Naive thymus-derived CD8-positive, alpha-beta T cell (primary cell): ENCODE data around the gene PSMD2. TPM values are rescaled to one million over a fixed set of nuclear protein-coding genes. Genes with fewer than 3 reads are reported as not detected.

Experiments used
- ATAC-seq, 2 donors: fragments of 150-1000 bp; cut with Tn5 transposase in 1 of 2; sonication (Bioruptor Pico), chemical (Tn5 transposase) in 1 of 2; 1 replicate in 1 of 2; 2 replicates in 1 of 2; pipeline ENCODE4 v1.10.0; 2021; ENCODE audit warnings: mild to moderate bottlenecking in 2 of 2, moderate library complexity in 2 of 2
- POLR2A ChIA-PET: fragments of 350-600 bp; sonication (Branson Sonifier 250); formaldehyde crosslinking; loops from one replicate; lab custom pipeline; 2021; ENCODE audit warnings: antibody characterized with exemption; lab: Charles Lee
- DNase-seq, 10 donors: peaks; one replicate each; pipeline versions ENCODE4 v3.0.0 to v3.0.0-alpha.2; 2020 to 2022
- H3K27ac Mint-ChIP-seq, 10 donors: one replicate each; pipeline ENCODE4 v1.8.0; 2020 to 2022; ENCODE audit warnings: mild to moderate bottlenecking in 10 of 10, mixed read lengths in 10 of 10, moderate library complexity in 4 of 10, inconsistent platforms in 1 of 10
- H3K27me3 Mint-ChIP-seq, 5 donors: one replicate each; pipeline ENCODE4 v1.8.0; 2021 to 2022; ENCODE audit warnings: mixed read lengths in 5 of 5
- H3K36me3 Mint-ChIP-seq, 3 donors: one replicate each; pipeline ENCODE4 v1.8.0; 2020 to 2022; ENCODE audit warnings: mixed read lengths in 3 of 3, mild to moderate bottlenecking in 2 of 3, inconsistent platforms in 1 of 3
- H3K4me1 Mint-ChIP-seq, 4 donors: one replicate each; pipeline ENCODE4 v1.8.0; 2021 to 2022; ENCODE audit warnings: mixed read lengths in 4 of 4
- H3K4me3 Mint-ChIP-seq, 10 donors: one replicate each; pipeline ENCODE4 v1.8.0; 2020 to 2022; ENCODE audit warnings: mild to moderate bottlenecking in 10 of 10, mixed read lengths in 10 of 10, moderate library complexity in 6 of 10, inconsistent platforms in 1 of 10
- H3K9me3 Mint-ChIP-seq, 9 donors: one replicate each; pipeline ENCODE4 v1.8.0; 2020 to 2022; ENCODE audit warnings: mixed read lengths in 9 of 9, mild to moderate bottlenecking in 3 of 9, inconsistent platforms in 1 of 9, moderate library complexity in 1 of 9
- polyA plus RNA-seq, 3 donors: library from polyadenylated mRNA; unstranded; fragments of 300-500 nt; fragmentation: Illumina TruSeq; gene quantifications; one replicate each; pipeline ENCODE4 v1.2.3, GENCODE V29; 2021
- total RNA-seq, 8 experiments: library from RNA in 2 of 8; stranded (reverse) in 2 of 8; gene quantifications; one replicate each; pipeline ENCODE4 v1.2.3 and lab custom pipeline; 2021 to 2026

Gene PSMD2
- total and polyA plus RNA-seq, 5 experiments from 2014 or later = 135 to 183 (median 167) TPM

- peak; percentile 12 to 67 (median 46) for DNase-seq
- ATAC-seq = peak; percentile 53 to 80
- Mint-ChIP-seq H3K9me3 (no peaks in the 10 kb centered on the region), H3K4me3 (no peak overlapping the region), H3K4me1 (no peaks in the 10 kb centered on the region), H3K27ac (peak overlapping the region in 1 of 10 donors; percentile 22), H3K27me3 (peaks cover 12 to 33% (median 18%) of the 10 kb centered on the region in 5 donors), H3K36me3 (no peaks in the 10 kb centered on the region)
- POLR2A ChIA-PET = no interaction called here
Observed at GRCh38 chr3:184289426-184289938, 9.6 kb upstream of the PSMD2 start.

DNA sequence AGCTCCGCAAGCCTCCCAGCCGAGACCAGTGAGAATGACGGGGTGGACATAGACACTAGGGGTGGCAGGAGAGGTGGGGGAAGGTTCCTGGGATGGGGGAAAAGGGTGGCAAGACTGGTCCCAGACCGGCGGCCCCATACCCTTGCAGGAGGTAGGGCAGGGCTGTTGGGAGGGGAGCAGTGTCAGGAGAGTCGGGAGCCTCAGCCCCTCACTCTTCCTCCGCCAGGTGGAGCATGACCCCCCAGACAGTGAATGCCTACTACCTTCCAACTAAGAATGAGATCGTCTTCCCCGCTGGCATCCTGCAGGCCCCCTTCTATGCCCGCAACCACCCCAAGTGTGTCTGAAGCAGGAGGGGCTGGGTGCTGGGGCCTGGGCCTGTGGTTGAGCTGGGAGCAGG is 8.7 kb upstream of the PSMD2 start:
- peaks cover 11 to 28% (median 18%) of the 10 kb centered on the region in 5 donors for H3K27me3 Mint-ChIP-seq
- POLR2A ChIA-PET = no interaction called here
- no peaks in the 10 kb centered on the region for H3K9me3 Mint-ChIP-seq
- DNase-seq = no peak
- no peak for ATAC-seq
- no peaks in the 10 kb centered on the region for H3K36me3 Mint-ChIP-seq
- H3K27ac Mint-ChIP-seq = no peak overlapping the region
- no peaks in the 10 kb centered on the region for H3K4me1 Mint-ChIP-seq
- H3K4me3 Mint-ChIP-seq = no peak overlapping the region

GRCh38 chr3:184291044-184291737 is 7.8 kb upstream of the PSMD2 start:
- DNase-seq = no peak
- H3K4me1 Mint-ChIP-seq = no peaks in the 10 kb centered on the region
- POLR2A ChIA-PET = no interaction called here
- peaks cover 3 to 21% (median 10%) of the 10 kb centered on the region in 5 donors for H3K27me3 Mint-ChIP-seq
- no peak for ATAC-seq
- H3K36me3 Mint-ChIP-seq = no peaks in the 10 kb centered on the region
- no peak overlapping the region for H3K27ac Mint-ChIP-seq
- no peaks in the 10 kb centered on the region for H3K9me3 Mint-ChIP-seq
- H3K4me3 Mint-ChIP-seq = no peak overlapping the region

DNA sequence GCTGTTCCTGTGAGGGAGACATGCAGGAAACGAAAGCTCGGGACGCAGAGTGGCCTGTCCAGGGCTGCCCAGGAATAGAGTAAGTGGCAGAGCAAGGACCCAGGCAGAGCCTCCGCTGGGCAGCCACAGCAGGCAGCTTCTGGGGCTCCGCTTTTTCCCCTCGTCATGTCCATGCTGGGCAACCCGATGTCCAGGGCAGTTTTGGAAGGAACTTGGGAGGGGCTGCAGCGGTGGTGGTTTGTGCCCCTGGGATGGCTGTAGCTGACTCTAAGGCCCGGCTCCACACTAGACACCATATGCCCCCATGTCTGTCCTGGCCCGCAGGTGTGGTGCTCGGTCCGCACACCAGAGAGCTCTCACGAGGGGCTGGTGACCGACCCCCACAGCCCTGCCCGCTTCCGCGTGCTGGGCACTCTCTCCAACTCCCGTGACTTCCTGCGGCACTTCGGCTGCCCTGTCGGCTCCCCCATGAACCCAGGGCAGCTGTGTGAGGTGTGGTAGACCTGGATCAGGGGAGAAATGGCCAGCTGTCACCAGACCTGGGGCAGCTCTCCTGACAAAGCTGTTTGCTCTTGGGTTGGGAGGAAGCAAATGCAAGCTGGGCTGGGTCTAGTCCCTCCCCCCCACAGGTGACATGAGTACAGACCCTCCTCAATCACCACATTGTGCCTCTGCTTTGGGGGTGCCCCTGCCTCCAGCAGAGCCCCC is 7.1 kb upstream of the PSMD2 start:
- Mint-ChIP-seq H3K36me3 (no peaks in the 10 kb centered on the region), H3K4me3 (no peak overlapping the region), H3K27me3 (peaks cover 1 to 16% (median 4%) of the 10 kb centered on the region in 5 donors), H3K4me1 (no peaks in the 10 kb centered on the region), H3K27ac (no peak overlapping the region), H3K9me3 (no peaks in the 10 kb centered on the region)
- ATAC-seq (no peak), DNase-seq (no peak)
- POLR2A ChIA-PET = no interaction called here

GRCh38 chr3:184295771-184296170 is 3.3 kb upstream of the PSMD2 start:
- POLR2A ChIA-PET = no interaction called here
- peaks cover 8 to 20% (median 15%) of the 10 kb centered on the region in 4 donors for H3K4me1 Mint-ChIP-seq
- H3K27ac Mint-ChIP-seq = peak overlapping the region in 1 of 10 donors; percentile 60
- no peak for ATAC-seq
- H3K36me3 Mint-ChIP-seq = peaks cover 0 to 6% (median 0%) of the 10 kb centered on the region in 3 donors
- H3K4me3 Mint-ChIP-seq = no peak overlapping the region
- no peak for DNase-seq
- no peaks in the 10 kb centered on the region for H3K9me3 Mint-ChIP-seq
- peaks cover 0 to 2% (median 0%) of the 10 kb centered on the region in 5 donors for H3K27me3 Mint-ChIP-seq

- H3K9me3 Mint-ChIP-seq = no peaks in the 10 kb centered on the region
- DNase-seq = no peak
- POLR2A ChIA-PET = interaction anchor here (0.7 kb wide), 1 partner anchor 65 kb away, joined by 5 read pairs; the partner anchor contains the start of genes CLCN2 and POLR2H
- peaks cover 0 to 14% (median 3%) of the 10 kb centered on the region in 3 donors for H3K36me3 Mint-ChIP-seq
- peaks cover 11 to 24% (median 18%) of the 10 kb centered on the region in 4 donors for H3K4me1 Mint-ChIP-seq
- peak overlapping the region in 4 of 10 donors; percentile 10 to 53 (median 42) for H3K4me3 Mint-ChIP-seq
- no peaks in the 10 kb centered on the region for H3K27me3 Mint-ChIP-seq
- peak overlapping the region in 1 of 10 donors; percentile 67 for H3K27ac Mint-ChIP-seq
- ATAC-seq = no peak
Observed at GRCh38 chr3:184296616-184297015, 2.4 kb upstream of the PSMD2 start.

- H3K9me3 Mint-ChIP-seq = no peaks in the 10 kb centered on the region
- DNase-seq = peak in 1 of 10 donors; percentile 55
- ATAC-seq = no peak
- peaks cover 14 to 34% (median 23%) of the 10 kb centered on the region in 4 donors for H3K4me1 Mint-ChIP-seq
- H3K36me3 Mint-ChIP-seq = peaks cover 0 to 45% (median 13%) of the 10 kb centered on the region in 3 donors
- peak overlapping the region; percentile 87 to 95 (median 92) for H3K4me3 Mint-ChIP-seq
- peak overlapping the region; percentile 68 to 97 (median 86) for H3K27ac Mint-ChIP-seq
- H3K27me3 Mint-ChIP-seq = no peaks in the 10 kb centered on the region
- POLR2A ChIA-PET = interaction anchor here (0.9 to 1.4 kb wide), 4 partner anchors 10 to 62 kb away, joined by 3 to 6 read pairs (median 3); partner anchors contain the start of genes CLCN2 and POLR2H
Observed at GRCh38 chr3:184299488-184300377, 692 bp downstream of the PSMD2 start.

DNA sequence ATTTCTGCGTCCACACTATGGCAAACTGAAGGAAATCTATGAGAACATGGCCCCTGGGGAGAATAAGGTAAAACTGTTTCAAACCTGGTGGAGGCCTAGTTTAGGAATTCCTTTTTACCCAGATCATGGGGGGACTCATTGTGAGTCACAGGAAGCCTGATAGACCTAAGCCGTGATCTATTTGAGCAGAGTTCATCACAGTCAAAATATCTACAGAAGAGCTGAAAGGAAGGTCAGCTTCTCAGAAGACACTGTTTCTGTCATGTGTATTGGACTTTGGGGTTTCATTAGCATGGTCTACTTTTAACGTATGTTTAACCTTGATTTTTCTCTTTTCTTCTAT is 1.3 kb downstream of the PSMD2 start:
- Mint-ChIP-seq H3K36me3 (peaks cover 0 to 49% (median 13%) of the 10 kb centered on the region in 3 donors), H3K9me3 (no peaks in the 10 kb centered on the region), H3K27ac (peak overlapping the region in 5 of 10 donors; percentile 29 to 97 (median 82)), H3K4me1 (peaks cover 14 to 34% (median 23%) of the 10 kb centered on the region in 4 donors), H3K27me3 (no peaks in the 10 kb centered on the region), H3K4me3 (peak overlapping the region; percentile 87 to 95 (median 92))
- no peak for DNase-seq
- POLR2A ChIA-PET = interaction anchor here (0.9 to 1.1 kb wide), 2 partner anchors 15 to 62 kb away, joined by 3 read pairs; partner anchors contain the start of gene POLR2H
- no peak for ATAC-seq

GRCh38 chr3:184305577-184305976 is 6.5 kb downstream of the PSMD2 start:
- Mint-ChIP-seq H3K4me3 (no peak overlapping the region), H3K4me1 (peaks cover 7 to 21% (median 10%) of the 10 kb centered on the region in 4 donors), H3K9me3 (no peaks in the 10 kb centered on the region), H3K27ac (peak overlapping the region in 3 of 10 donors; percentile 11 to 69 (median 35)), H3K36me3 (peaks cover 0 to 89% (median 34%) of the 10 kb centered on the region in 3 donors), H3K27me3 (no peaks in the 10 kb centered on the region)
- POLR2A ChIA-PET = interaction anchor here (0.6 kb wide), 1 partner anchor 131 kb away, joined by 3 read pairs; no protein-coding TSS in a partner anchor
- no peak for DNase-seq
- peak in 1 of 2 donors; percentile 59 for ATAC-seq

GRCh38 chr3:184306341-184306972 is 7.4 kb downstream of the PSMD2 start:
- Mint-ChIP-seq H3K4me3 (no peak overlapping the region), H3K9me3 (no peaks in the 10 kb centered on the region), H3K4me1 (peaks cover 4 to 18% (median 7%) of the 10 kb centered on the region in 4 donors), H3K36me3 (peaks cover 0 to 81% (median 32%) of the 10 kb centered on the region in 3 donors), H3K27ac (peak overlapping the region in 2 of 10 donors; percentile 9 to 69), H3K27me3 (no peaks in the 10 kb centered on the region)
- POLR2A ChIA-PET = interaction anchor here (0.6 kb wide), 1 partner anchor 132 kb away, joined by 3 read pairs; no protein-coding TSS in a partner anchor
- ATAC-seq (no peak), DNase-seq (no peak)

- peaks cover 0 to 66% (median 24%) of the 10 kb centered on the region in 3 donors for H3K36me3 Mint-ChIP-seq
- DNase-seq = no peak
- no peak overlapping the region for H3K27ac Mint-ChIP-seq
- no peaks in the 10 kb centered on the region for H3K9me3 Mint-ChIP-seq
- no peak overlapping the region for H3K4me3 Mint-ChIP-seq
- no peaks in the 10 kb centered on the region for H3K27me3 Mint-ChIP-seq
- no peak for ATAC-seq
- POLR2A ChIA-PET = no interaction called here
- H3K4me1 Mint-ChIP-seq = peaks cover 0 to 8% (median 5%) of the 10 kb centered on the region in 4 donors
Observed at GRCh38 chr3:184307915-184308314, 8.9 kb downstream of the PSMD2 start.
